ENCODE data around the gene GCH1. TPM values are rescaled to one million over a fixed set of nuclear protein-coding genes. Genes with fewer than 3 reads are reported as not detected.
"Not testable (repeated sequence)": the region's sequence is repeated elsewhere in the genome, so short reads cannot be mapped to it uniquely, and the experiment has no call there.

GCH1 gene
- polyA plus RNA-seq, 1 experiment: 1.3 TPM

DNA sequence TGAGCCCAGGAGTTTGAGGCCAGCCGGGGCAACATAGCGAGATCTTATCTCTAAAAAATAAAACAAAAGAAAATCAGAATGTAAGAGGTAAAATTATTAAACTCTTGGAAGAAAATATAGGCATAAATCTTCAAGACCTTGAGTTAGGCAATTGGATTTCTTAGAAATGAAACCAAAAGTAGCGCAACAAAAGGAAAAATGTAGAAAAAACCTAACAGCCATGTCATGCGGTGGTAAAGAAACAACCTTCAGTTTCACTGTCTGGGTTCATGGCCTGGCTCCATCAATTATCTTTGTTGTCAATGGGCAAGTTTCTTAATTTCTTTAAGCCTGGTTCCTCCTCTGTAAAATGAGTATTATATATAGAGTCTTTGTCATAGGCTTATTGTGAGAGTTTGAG is 5.6 kb upstream of the GCH1 start:
- Histone ChIP-seq H3K27me3 (ENCODE audit: control insufficient read depth, insufficient read depth, low read length) (no peaks in the 10 kb centered on the region; the same call in 1 of the 2 replicates), H3K36me3 (ENCODE audit: control insufficient read depth, insufficient read depth, low read length) (no peaks in the 10 kb centered on the region), H3K4me3 (ENCODE audit: low read depth, low read length) (no peak overlapping the region)
- ChIA-PET POLR2A (no interaction called here), CTCF (interaction anchor here (0.6 kb wide), 1 partner anchor 37 kb away, joined by 3 read pairs; no protein-coding TSS in a partner anchor)
- TF ChIP-seq CTCF (IDR thresholded peaks at IDR 0.05; ENCODE audit: insufficient read depth, low read depth, low read length): no peak
- DNase-seq (ENCODE audit: low read depth): no peak

DNA sequence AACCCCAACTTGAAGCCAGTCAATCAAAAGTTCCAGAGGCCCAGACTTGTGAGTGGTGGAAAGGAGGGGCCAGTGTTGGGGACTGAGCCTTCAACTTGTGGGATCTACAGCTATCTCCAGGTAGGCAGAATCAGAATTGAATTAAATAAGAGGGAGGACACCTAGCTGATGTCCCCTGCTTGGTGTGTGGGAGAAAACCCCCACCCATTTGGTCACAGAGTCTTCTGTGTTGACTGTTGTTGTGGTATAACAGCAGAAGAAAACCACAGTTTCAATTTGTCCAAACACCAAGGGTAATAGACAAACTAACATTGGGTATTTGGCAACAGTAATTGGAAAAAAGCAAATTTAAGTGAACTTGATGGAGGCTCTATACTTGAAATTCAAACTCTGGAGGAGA is 3.4 kb upstream of the GCH1 start:
- Histone ChIP-seq H3K27me3 (ENCODE audit: control insufficient read depth, insufficient read depth, low read length) (peaks cover 6% of the 10 kb centered on the region), H3K36me3 (ENCODE audit: control insufficient read depth, insufficient read depth, low read length) (no peaks in the 10 kb centered on the region), H3K4me3 (ENCODE audit: low read depth, low read length) (no peak overlapping the region)
- no peak for DNase-seq (ENCODE audit: low read depth)
- ChIA-PET CTCF (no interaction called here), POLR2A (no interaction called here)
- TF ChIP-seq CTCF (IDR thresholded peaks at IDR 0.05; ENCODE audit: insufficient read depth, low read depth, low read length): no peak

DNA sequence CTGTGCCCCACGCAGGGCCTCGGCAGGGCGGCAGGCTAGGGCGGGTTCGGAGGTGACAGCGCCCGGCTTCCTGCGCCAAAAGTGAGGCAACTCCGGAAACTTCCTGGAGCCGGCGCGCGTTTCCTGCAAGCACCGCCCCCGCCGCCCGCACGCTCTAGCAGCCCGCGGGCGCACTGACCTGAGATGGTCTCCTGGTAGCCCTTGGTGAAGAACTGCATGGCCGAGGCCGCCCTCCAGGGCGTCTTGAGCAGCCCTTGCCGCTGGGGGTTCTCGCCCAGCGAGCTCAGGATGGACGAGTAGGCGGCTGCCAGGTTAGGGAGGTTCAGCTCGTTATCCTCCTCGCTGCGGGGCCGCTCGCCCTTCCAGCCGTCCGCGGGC is 494 bp downstream of the GCH1 start:
- H3K4me3 ChIP-seq (ENCODE audit: low read depth, low read length): peak overlapping the region; percentile 79
- CTCF ChIA-PET: interaction anchor here (1.5 to 1.9 kb wide), 2 partner anchors 8 to 10 kb away, joined by 3 to 6 read pairs; no protein-coding TSS in a partner anchor
- peaks cover 6% of the 10 kb centered on the region for H3K27me3 ChIP-seq (ENCODE audit: control insufficient read depth, insufficient read depth, low read length)
- POLR2A ChIA-PET: no interaction called here
- H3K36me3 ChIP-seq (ENCODE audit: control insufficient read depth, insufficient read depth, low read length): no peaks in the 10 kb centered on the region
- no peak for DNase-seq (ENCODE audit: low read depth)
- no peak for TF ChIP-seq CTCF (IDR thresholded peaks at IDR 0.05; ENCODE audit: insufficient read depth, low read depth, low read length)

DNA sequence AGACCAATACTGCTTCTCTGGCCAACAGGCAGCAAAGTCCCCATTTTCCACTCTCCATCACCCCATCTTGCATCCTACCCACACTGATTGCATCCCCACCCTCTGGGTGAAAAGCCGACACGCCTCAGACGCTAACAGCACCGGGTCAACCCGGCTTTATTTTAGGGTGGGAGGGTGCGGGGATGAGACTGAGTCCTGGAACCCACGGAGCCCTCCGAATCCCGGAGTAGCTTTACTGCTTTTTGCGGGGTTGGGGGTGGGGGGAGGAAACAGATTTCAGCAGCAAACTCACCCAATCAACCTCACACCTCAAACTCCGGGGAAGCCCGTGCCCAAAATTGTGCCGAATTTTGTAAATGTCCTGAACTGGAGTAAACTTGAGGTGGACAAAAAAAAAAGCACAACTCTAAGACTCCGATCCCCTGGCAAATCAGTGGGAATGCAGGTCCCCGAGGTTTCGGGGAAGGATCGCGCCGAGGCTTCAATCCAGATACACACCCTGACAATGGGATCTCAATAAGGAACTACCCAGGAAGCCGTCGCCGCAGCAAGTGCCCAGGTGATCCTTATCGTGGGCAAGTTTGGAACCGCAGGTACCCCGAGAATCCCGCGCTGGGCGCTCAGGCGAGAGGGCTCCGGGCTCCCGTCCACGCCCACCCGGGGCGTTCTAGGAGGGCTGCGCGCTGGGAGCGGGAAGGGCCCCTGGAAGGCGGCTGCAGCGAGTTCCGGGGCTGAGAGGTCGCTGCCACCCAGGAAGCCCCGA is 1.1 kb downstream of the GCH1 start:
- ChIA-PET CTCF (interaction anchor here (1.5 to 1.9 kb wide), 2 partner anchors 8 to 10 kb away, joined by 3 to 6 read pairs; no protein-coding TSS in a partner anchor), POLR2A (no interaction called here)
- Histone ChIP-seq H3K36me3 (ENCODE audit: control insufficient read depth, insufficient read depth, low read length) (no peaks in the 10 kb centered on the region), H3K27me3 (ENCODE audit: control insufficient read depth, insufficient read depth, low read length) (peaks cover 6% of the 10 kb centered on the region), H3K4me3 (ENCODE audit: low read depth, low read length) (peak overlapping the region; percentile 79)
- no peak for DNase-seq (ENCODE audit: low read depth)
- TF ChIP-seq CTCF (IDR thresholded peaks at IDR 0.05; ENCODE audit: insufficient read depth, low read depth, low read length): no peak

DNA sequence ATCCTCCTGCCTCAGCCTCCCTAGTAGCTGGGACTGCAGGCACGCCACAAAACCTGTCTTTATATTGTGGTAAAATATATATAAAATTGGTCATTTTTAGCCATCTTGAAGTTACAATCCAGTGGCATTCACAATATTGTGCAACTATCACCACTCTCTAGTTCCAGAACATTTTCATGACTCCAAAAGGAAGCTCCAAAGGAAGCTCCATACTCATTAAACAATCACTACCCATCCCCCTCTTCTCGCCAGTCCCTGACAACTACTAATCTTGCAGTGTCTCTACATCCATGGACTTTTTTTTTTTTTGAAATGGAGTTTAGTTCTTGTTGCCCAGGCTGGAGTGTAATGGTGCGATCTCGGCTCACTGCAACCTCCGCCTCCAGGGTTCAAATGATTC is 3.1 kb downstream of the GCH1 start:
- Histone ChIP-seq H3K27me3 (ENCODE audit: control insufficient read depth, insufficient read depth, low read length) (peaks cover 6% of the 10 kb centered on the region), H3K4me3 (ENCODE audit: low read depth, low read length) (no peak overlapping the region), H3K36me3 (ENCODE audit: control insufficient read depth, insufficient read depth, low read length) (no peaks in the 10 kb centered on the region)
- no peak for DNase-seq (ENCODE audit: low read depth)
- ChIA-PET CTCF (interaction anchor here (1.2 kb wide), 1 partner anchor 24 kb away, joined by 3 read pairs; no protein-coding TSS in a partner anchor), POLR2A (no interaction called here)
- TF ChIP-seq CTCF (IDR thresholded peaks at IDR 0.05; ENCODE audit: insufficient read depth, low read depth, low read length): no peak

DNA sequence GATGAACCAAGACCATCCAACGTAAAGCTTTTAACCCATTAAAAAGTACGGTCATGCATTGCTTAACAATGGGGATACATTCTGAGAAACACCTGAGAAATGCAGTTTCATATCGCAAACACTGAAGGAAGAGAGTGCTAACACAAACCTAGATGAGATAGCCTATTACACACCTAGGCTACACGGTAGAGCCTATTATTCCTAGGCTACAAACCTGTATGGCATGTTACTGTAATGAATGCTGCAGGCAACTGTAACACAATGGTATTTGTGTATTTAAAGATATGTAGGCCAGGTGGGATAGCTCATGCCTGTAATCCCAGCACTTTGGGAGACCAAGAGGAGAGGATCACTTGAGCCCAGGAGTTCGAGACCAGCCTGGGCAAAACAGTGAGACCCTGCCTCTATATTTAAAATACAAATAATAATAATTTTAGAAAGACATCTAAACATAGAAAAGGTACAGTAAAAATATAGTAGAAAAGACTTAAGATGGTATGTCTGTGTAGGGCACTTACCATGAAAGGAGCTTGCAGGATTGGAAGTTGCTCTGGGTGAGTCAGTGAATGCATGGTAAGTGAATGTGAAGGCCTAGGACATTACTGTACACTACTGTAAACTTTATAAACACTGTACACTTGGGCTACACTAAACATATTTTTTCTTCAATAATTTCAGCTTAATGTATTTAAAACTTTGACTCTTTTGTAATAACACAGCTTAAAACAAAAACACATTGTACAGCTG is 4.6 kb downstream of the GCH1 start:
- DNase-seq (ENCODE audit: low read depth); H3K27me3 ChIP-seq (ENCODE audit: control insufficient read depth, insufficient read depth, low read length); POLR2A ChIA-PET; H3K4me3 ChIP-seq (ENCODE audit: low read depth, low read length); H3K36me3 ChIP-seq (ENCODE audit: control insufficient read depth, insufficient read depth, low read length): not testable (repeated sequence)
- CTCF ChIA-PET: interaction anchor here (0.9 to 1.4 kb wide), 2 partner anchors 17 to 381 kb away, joined by 3 read pairs; no protein-coding TSS in a partner anchor

All from BJ (cell line).